AG04450 (cell line): ENCODE measurements around the gene R3HCC1L. TPM values are rescaled to one million over a fixed set of nuclear protein-coding genes. Genes with fewer than 3 reads are reported as not detected.

Source experiments
- CTCF ChIA-PET: fragments of 300-600, 350-600 bp; formaldehyde crosslinking; extraction: SDS; loops from one replicate; lab custom pipeline; 2022; ENCODE audit warnings: antibody characterized with exemption, inconsistent platforms; lab: Charles Lee
- POLR2A ChIA-PET: fragments of 350-600 bp; formaldehyde crosslinking; extraction: SDS; loops from one replicate; lab custom pipeline; 2021; ENCODE audit warnings: antibody characterized with exemption, inconsistent platforms; lab: Yijun Ruan, JAX
- DNase-seq: peaks from one replicate; pipeline ENCODE4 v3.0.0-alpha.2; 2011; ENCODE audit warnings: low read depth, low spot score
- H3K27ac ChIP-seq: one replicate; pipeline ENCODE4 v1.5.1; 2012; ENCODE audit warnings: low read depth, low read length, control low read depth
- H3K27me3 ChIP-seq: one replicate; pipeline ENCODE4 v1.6.0; 2012; ENCODE audit warnings: low read length; ENCODE audit not compliant: control insufficient read depth, insufficient read depth
- H3K4me3 ChIP-seq: 2 replicates; pipeline ENCODE4 v1.5.1; 2011; ENCODE audit warnings: mild to moderate bottlenecking, low read depth, low read length, control low read depth
- H3K9me3 ChIP-seq: 2 replicates; pipeline ENCODE4 v1.5.1; 2012; ENCODE audit warnings: low read length; ENCODE audit not compliant: control insufficient read depth, insufficient read depth
- polyA plus RNA-seq: library from polyadenylated mRNA; depleted of rRNA; stranded (reverse); fragments of >200 nt; gene quantifications from 2 replicates; pipeline ENCODE4 v1.2.3, GENCODE V29; 2011
- TF ChIP-seq, protein P1 (sequence below): IDR thresholded peaks from 2 replicates; pipeline ENCODE4 v1.5.1; 2011; ENCODE audit warnings: low read depth, low read length, control low read depth, inconsistent platforms

The R3HCC1L gene
- polyA plus RNA-seq, 1 experiment: 14.4 TPM

DNA sequence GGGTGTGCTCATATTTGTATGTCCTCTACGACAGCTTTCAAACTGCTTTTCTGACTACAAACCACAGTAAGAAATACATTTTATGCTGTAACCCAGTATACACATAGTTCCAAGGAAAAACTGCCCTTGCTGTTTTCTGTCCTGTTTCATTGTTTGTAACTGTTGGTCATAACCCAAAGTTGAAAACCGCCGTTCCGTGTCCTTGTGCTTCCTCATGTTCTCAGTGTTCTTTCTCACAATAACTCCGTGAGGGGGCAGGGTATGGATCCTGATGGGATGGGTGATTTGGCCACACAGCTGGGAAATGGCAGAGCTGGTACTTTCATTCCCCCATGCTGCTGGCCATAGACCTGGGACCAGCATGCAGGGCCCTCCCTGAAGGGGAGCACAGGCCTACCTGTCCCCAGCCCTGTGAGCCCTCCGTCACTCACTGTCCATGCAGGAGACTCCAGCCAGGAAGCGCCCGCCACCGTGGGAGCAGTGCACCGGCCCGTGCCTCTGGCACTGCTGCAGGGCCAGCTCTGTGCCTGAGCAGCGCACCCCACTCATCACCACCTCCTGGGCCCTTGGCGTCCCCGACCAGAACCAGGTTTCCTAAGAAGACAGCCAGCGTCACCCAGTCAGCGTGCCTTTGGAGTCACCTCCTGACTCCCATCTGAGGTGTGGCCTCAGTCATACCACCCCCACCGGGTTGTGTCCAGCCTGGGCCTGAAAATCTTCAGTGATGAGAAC is 120.9 kb downstream of the R3HCC1L start:
- POLR2A ChIA-PET: no interaction called here

DNA sequence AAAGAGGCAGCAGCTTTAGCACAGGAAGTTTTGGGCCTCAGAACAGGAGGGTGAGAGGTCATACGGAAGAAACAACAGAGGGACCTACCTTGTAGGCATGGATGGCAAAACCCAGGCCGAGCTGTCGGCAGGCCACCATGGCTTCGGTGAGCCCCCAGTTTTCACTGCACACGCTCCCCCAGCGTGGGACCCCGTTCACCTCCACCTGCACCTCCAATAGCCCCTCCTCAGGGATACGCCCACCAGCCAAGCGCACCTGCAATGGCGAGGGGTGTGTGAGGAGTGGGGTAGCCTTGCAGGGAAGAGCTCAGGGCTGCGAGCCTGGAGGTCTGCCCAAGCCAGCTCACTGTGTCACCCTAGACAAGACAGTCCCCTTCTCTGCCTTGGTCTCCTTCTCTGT is 122.2 kb downstream of the R3HCC1L start:
- POLR2A ChIA-PET: no interaction called here
- Histone ChIP-seq H3K27me3 (no peaks in the 10 kb centered on the region), H3K27ac (no peak overlapping the region), H3K9me3 (no peaks in the 10 kb centered on the region; the same call in 1 of the 2 replicates), H3K4me3 (no peak overlapping the region)
- CTCF ChIA-PET: interaction anchor here (1.0 kb wide), 1 partner anchor 53 kb away, joined by 3 read pairs; no protein-coding TSS in a partner anchor
- DNase-seq: no peak
- TF ChIP-seq, protein P1, sequence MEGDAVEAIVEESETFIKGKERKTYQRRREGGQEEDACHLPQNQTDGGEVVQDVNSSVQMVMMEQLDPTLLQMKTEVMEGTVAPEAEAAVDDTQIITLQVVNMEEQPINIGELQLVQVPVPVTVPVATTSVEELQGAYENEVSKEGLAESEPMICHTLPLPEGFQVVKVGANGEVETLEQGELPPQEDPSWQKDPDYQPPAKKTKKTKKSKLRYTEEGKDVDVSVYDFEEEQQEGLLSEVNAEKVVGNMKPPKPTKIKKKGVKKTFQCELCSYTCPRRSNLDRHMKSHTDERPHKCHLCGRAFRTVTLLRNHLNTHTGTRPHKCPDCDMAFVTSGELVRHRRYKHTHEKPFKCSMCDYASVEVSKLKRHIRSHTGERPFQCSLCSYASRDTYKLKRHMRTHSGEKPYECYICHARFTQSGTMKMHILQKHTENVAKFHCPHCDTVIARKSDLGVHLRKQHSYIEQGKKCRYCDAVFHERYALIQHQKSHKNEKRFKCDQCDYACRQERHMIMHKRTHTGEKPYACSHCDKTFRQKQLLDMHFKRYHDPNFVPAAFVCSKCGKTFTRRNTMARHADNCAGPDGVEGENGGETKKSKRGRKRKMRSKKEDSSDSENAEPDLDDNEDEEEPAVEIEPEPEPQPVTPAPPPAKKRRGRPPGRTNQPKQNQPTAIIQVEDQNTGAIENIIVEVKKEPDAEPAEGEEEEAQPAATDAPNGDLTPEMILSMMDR: no peak

More for the DNA sequence above, 120.9 kb downstream of the R3HCC1L start:
- TF ChIP-seq, protein P1: no peak
- no peak for DNase-seq
- Histone ChIP-seq H3K4me3 (no peak overlapping the region), H3K9me3 (no peaks in the 10 kb centered on the region; the same call in 1 of the 2 replicates), H3K27me3 (no peaks in the 10 kb centered on the region), H3K27ac (no peak overlapping the region)
- CTCF ChIA-PET: interaction anchor here (0.8 to 1.8 kb wide), 2 partner anchors 54 to 139 kb away, joined by 4 to 5 read pairs; no protein-coding TSS in a partner anchor

DNA sequence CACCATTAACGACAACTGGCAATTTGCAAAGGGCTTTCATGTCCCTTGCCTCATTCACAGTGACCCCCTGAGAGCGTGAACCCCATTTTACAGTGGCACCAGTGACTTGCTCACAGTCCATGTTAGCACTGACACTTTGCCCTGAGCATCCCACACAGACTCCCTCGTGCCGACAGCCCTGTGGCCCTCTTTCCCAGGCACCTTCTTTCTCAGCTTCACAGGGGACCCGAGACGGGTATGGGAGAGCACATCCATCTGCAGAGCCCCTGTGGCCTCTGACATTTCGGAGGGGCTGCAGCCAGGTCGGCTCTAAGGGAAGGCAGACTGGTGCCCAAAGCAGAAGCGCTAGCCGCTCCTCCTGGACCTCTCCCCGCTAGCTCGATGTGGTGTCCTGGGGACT is 122.7 kb downstream of the R3HCC1L start:
- no peak overlapping the region for H3K27ac ChIP-seq
- POLR2A ChIA-PET: no interaction called here

DNA sequence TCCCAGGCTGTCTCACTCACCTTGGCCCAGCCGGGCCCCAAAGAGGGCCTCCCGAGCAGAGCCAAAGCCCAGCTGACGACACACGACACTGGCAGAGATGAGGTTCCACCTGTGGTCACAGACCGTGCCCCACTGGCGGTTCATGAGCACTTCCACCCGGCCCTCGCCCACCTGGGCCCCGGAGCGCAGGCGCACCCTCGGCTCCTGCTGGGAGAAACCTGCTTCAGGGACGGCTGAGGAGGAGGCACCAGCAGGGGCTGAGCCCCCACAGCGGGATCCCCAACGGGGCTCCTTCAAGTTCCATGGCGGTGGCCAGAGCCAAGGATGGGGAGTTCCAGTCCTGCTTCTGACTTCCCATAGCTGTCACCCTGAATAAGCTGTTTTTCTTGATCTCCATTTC is 123.5 kb downstream of the R3HCC1L start:
- no peak overlapping the region for H3K4me3 ChIP-seq
- TF ChIP-seq, protein P1: no peak
- no peak overlapping the region for H3K27ac ChIP-seq
- POLR2A ChIA-PET: interaction anchor here (1.0 kb wide), 1 partner anchor 147 kb away, joined by 3 read pairs; no protein-coding TSS in a partner anchor
- CTCF ChIA-PET: no interaction called here
- DNase-seq: no peak
- peaks cover 4% of the 10 kb centered on the region; the same call in 1 of the 2 replicates for H3K9me3 ChIP-seq
- no peaks in the 10 kb centered on the region for H3K27me3 ChIP-seq

More for the DNA sequence above, 122.7 kb downstream of the R3HCC1L start:
- CTCF ChIA-PET: interaction anchor here (1.0 kb wide), 1 partner anchor 53 kb away, joined by 3 read pairs; no protein-coding TSS in a partner anchor
- TF ChIP-seq, protein P1: no peak
- H3K4me3 ChIP-seq: no peak overlapping the region
- no peaks in the 10 kb centered on the region; the same call in 1 of the 2 replicates for H3K9me3 ChIP-seq
- H3K27me3 ChIP-seq: no peaks in the 10 kb centered on the region
- DNase-seq: no peak
